HG03045 (cell line): Measurements from ENCODE around the gene GPC6.

ENCODE experiments used
- ATAC-seq: cut with Tn5 transposase; IDR thresholded peaks from one replicate; pipeline ENCODE4 v1.9.1; 2021; ENCODE audit warnings: mild to moderate bottlenecking, moderate library complexity; ENCODE audit not compliant: unreplicated experiment

Gene GPC6

GRCh38 chr13:93726173-93726957, 499.8 kb downstream of the GPC6 start:
- ATAC-seq: no peak

DNA sequence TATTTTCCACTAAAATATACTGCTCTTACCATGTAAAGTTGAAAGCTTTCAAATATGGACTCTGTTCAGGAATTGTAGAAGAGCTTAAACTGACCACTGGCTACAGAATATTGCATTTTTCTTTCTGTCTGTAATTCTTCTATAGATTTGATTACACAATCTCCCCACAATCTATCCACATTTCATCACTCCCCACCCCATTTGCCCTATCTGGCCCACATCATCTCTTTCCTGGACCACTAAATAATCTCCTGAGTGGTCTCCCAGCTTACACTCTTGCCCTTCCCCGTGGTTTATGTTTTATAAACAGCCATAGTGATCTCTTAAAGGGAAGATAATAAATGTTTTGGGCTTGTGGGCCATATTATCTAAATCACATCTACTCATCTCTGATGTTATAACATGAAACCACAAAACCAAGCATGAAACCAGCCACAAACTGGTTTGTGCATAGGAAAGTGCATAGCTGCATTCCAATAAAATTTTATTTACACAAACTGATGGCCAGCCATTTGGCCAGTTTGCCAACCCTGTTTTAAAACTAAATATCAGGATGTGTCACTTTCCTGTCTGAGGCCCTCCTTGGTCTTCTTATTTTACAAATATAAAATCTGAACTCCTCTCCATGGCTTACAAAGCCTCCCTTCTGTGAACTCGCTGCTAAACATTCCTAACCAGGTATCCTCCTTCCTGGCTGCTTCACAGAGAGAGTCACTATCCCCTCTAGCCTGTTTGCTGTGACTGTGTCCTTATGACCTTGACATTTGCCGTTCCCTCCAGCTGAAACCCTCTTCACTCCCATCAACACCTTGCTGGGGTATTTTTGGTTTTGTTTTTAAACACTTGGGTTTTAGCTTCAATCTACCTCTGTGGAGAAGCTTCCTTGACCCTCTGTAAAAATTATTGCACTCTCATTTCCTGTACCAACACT, 500.9 kb downstream of the GPC6 start:
- ATAC-seq: no peak

DNA sequence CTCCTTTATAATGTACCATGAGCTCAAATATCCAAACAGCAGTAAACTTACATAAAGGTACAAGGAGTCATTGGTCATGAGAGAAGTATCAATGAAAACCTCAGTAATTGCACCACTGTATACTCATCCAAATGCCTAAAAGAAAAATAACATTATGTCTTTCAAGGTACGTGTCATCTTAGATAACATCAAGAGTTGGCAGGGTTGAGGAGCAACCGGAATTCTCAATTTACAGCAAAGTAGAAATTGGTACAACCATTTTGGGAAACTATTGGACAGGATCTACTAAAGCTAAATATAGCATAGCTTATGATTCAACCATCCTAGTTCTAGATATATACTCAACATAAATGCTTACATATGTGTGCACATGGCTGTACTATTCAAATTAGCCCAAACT, 502.8 kb downstream of the GPC6 start:
- no peak for ATAC-seq

DNA sequence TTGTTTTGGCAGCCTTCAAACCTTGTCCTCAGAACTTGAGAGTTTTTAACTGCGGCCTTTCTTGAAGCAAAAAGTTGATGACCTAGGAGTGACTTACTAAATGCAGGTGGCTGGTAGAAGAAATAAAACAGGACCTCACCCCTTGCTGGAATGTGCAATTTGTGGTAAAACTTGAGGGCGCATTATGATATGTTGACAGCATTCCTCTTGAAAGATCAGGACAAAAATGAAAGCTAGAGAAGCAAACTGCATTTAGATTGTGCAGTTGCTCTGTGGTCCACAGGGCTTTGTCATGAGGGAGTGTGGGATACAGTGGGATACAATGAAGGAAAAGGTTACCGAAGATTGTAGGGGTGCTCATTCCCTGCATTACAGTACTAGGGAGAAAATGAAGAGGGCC, 504.2 kb downstream of the GPC6 start:
- ATAC-seq: no peak

DNA sequence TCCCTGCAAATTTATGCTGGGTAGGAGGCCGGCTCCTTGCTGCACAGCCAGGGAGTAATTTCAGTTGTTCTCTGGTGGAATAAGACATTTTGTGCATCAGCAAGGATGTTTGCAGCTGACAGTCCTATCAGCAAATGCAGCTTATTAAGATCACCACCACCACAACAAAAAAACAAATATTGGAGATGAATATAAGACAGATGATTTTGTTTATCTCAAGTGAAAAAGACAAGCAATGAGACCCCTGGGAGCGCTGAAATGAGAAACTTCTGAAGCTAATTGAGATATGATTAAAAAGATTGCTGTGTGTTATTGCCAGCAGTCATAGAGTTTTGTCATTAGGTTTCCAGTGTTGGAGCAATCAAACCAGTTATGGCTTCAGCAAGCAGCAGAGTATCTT, 505.6 kb downstream of the GPC6 start:
- no peak for ATAC-seq

DNA sequence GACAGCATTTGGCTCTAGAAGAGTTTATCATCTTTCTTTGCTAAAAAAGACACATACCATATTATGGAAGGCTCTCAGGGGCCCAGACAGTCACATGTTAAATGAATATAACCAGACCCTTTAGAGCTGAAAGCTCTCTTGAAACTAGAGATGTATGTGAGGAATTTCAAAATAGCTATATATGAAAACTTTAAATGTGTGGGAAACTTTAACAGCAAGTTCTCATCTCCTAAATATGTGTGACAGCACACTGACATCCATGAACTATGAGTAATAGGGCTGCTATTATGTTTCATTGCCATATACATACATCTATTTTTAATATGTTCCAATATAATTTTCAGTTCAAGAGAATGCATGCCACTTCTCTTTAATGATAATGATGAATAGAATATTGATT, 509.5 kb downstream of the GPC6 start:
- no peak for ATAC-seq

- ATAC-seq: no peak
Measured at GRCh38 chr13:93736909-93737308, 510.3 kb downstream of the GPC6 start.

DNA sequence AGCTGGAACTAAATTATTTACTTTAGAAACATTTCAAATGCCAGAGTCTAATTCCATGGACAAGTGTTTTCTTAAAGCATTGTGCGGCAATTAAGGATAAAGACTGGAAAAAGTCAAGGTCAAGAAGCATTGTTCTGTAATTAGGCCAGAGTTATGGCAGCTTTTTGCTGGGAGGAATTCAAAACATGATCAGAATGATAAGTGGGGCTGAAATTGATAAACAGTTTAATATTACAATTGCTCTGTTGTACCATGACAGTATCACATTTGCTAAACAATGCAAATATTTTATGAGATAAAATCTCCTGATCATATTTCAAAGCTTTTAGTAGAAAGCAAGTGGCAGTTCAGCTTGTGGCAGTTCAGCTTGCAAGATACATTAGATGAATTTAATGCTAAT, 513.7 kb downstream of the GPC6 start:
- no peak for ATAC-seq

- no peak for ATAC-seq
Measured at GRCh38 chr13:93744033-93744432, 517.4 kb downstream of the GPC6 start.

DNA sequence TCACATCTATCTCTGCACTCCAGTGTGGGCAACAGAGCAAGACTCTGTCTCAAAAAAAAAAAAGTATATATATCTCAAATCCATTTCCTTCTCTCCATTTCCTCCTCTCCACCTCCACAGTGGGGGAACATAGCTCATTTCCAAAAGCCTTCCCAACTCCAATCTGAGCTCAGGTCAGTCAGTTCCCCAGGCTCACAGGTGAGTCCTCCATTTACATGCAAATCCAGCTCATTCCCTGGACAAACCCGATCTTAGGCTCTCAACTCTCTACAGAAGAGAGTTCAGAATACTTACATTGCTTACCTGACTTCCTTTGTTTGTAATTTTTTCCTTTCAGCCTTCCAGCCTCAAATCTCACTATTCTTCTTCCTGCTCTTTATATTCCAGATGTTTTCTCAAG, 518.3 kb downstream of the GPC6 start:
- no peak for ATAC-seq

DNA sequence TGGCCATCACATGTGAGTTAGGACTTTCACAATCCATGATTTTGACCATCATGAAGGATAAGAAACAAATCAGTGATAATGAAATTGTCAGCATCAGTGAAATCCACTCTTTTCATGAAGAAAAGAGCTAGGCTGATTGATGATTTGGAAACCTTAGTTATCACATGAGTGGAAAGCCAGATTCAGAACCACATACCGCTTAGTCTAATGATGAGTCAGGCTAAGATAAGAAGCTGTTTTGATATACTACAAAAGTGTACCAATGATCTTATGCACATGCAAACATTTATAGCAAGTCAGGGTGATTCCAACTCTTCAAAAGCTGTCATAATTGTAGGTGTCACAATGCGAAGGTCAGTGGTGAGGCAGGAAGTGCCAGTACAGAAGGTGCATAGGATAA, 519.3 kb downstream of the GPC6 start:
- no peak for ATAC-seq

DNA sequence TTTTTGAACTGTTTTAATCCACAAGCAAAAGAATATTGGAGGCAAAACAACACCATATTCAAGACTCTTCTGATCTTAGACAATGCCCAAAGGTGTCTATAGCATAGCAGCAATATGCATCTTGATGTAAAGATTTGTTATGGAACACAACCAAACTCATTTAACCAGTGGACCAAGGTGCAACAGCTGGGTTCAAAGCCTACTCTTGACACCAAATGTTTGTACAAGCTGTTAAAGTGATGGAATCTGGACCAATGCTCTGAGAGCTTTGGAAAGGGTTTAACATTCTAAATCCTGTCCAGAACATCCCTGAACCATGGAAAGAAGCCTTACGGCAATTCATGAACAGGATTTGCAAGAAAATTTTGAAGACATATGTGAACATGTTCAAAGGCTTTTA, 520.0 kb downstream of the GPC6 start:
- ATAC-seq: no peak

GRCh38 chr13:93750676-93751075, 524.1 kb downstream of the GPC6 start:
- ATAC-seq: no peak

DNA sequence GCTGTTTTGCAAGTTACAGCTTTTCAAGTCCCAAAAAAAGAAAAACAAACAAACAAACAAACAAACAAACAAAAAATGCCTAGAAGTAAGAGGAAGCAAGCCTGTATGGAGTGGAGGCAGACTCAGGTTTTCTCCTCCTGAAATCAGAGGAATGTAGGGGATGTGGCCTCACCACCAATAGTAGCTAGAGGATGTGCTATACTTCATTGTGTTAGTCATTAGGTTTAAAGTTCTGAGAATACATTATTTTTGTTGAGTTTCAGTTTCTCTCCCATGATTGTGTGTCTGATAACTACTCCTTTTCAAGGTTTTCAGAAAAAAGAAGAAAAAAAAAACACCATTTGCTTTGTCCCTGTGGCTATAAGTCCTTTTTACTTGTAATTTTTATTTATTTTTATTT, 524.5 kb downstream of the GPC6 start:
- no peak for ATAC-seq

GRCh38 chr13:93752541-93752940, 525.9 kb downstream of the GPC6 start:
- no peak for ATAC-seq

- no peak for ATAC-seq
Measured at GRCh38 chr13:93753639-93754038, 527.0 kb downstream of the GPC6 start.

DNA sequence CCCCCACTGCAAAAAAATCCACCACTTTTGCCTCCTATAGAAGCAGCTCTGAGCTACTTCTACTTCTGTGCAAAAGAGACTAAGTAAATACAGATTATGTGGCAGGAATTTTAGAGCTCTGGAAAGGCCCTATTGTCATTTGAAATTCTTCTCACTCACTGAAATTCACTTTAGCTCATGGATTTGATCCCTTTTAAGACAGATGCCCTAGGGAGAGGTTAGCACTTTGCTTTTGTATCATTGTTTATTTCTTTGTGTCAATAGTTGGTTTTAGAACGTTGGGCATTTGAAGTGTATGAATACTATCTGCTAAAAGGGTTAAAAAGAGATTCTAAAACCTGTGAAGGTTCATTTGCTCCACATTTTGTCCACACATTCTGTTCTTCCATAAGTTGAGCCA, 528.7 kb downstream of the GPC6 start:
- no peak for ATAC-seq

DNA sequence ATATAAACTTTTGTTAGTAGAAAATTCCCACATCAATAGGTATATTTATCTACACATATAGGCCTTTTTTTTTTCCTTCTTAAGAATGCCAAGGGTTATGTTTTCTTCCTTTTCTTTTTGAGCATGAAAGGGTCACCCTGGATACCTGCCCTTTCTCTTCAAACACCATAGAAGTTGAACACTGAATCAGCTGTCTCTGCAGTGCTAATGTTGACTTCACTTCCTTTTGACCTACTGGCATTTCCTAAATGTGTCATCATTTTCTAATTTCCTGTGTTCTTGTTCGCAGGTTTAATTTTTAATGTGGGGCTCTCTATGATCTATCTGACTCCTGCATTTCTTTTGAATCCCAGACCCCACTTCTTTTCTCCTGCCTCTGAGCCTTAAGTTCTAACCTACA, 532.0 kb downstream of the GPC6 start:
- ATAC-seq: no peak

- no peak for ATAC-seq
Measured at GRCh38 chr13:93762708-93763426, 536.3 kb downstream of the GPC6 start.

DNA sequence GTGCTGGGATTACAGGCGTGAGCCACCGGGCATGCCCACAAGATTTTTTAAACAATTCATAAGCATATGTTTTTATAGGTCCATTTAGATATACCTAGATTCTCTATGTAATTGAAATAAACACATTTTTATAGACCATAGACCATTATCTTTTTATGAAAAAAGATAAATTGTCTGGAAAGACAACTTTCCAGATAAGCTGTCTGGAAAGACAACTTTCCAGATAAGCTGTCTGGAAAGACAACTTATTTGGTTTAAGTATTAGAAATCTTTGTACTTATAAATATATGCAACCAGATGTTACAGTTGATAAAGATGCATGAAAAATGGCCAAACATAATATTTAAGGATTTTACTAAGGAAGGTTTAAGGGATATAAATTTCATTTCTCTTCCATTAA, 538.5 kb downstream of the GPC6 start:
- no peak for ATAC-seq

DNA sequence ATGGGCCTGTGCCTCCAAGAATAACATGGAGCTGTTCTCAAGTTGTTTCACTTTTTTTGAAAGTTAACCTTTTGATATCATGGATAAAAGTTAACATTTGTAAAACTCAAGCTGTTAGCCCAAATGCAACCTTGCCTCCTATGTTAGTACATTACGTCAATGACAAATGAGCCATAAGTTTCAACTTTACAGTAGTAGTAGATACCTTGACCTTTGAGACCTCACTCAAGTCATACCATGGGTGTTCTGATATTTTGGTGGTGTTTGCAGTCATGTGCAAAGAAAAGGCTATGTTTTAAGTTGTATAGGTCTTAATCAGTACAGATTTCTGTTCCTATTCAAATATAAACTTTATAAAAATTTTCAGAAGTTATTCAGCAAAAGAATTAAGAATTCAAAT, 539.2 kb downstream of the GPC6 start:
- no peak for ATAC-seq

DNA sequence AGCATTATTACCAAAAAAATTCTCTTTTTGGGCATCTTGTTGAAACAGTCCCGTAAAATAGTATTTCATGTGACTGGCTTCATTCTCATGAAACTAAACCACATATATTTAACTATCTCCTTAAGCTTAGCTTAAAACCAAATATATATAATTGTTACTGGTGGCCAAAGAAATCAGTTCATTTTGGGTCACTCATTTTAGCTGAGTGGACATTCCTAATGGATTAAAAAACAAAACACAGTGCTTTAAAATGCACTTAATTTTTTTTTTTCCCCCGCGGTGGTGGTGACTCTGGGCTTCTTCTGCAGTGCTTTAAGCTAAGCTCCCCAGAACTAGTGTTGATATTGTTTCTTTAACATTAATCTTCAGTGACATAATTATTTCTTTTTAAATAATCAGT, 540.1 kb downstream of the GPC6 start:
- no peak for ATAC-seq
